Measurements from ENCODE around the gene ATMIN. TPM values are rescaled to one million over a fixed set of nuclear protein-coding genes. Genes with fewer than 3 reads are reported as not detected.

Gene ATMIN
- total and polyA plus RNA-seq, 2 of the 13 experiments (the other 11 are each of a cell fraction or from before 2014, with no cell fraction given), result 34.6 to 60.4 TPM

- TF ChIP-seq ZNF782 (CRISPR knock-in tag; IDR thresholded peaks at IDR 0.05; ENCODE audit: borderline replicate concordance), result no peak
These were observed 18.1 kb downstream of the ATMIN start (continued) for GRCh38 chr16:81053761-81054160.

DNA sequence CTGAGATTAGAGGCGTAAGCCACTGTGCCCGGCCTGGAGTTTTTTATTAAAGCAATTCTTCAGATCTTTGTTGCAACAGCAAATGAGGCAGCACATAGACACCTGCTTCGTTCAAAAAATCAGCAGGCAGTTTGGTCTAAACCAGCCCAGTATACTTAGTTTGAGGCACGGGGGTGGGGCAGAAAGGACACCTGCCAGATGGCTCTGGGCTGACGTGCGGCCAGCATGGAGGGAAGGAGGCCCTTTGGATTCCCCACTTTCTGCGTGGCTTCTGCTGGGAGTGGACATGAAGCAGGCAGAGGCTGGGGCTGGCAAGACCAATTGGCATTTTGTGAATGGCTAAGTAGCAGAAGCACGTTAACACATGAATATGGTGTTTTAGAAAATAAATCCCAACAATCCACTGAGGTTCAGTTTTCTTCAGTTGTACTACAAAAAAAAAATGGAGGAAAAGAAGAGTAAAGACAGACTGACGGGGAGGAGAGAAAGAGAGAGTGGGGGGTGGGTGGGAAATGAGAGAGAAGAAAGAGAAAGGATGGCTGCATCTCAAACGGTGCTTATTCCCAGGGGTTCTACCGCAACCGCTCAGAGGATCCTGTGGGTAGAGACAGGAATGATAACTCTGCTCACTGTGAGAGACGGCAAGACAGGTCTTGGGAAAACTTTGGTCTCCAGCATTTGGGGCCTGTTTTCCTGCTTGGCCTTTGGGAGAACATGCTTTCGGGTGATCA is 25.1 kb downstream of the ATMIN start:
- no peaks in the 10 kb centered on the region for H3K36me3 ChIP-seq (replicated peaks in 1 of 2; ENCODE audit: control insufficient read depth in 1 of 2, insufficient read depth in 2 of 2, low read length in 2 of 2)
- no peaks in the 10 kb centered on the region for H3K79me2 ChIP-seq (ENCODE audit: insufficient read depth, low read length)
- H3K27me3 ChIP-seq (ENCODE audit: control insufficient read depth in 1 of 2, insufficient read depth in 2 of 2, low read length in 2 of 2), result no peaks in the 10 kb centered on the region
- WGBS (ENCODE audit: low lambda C conversion rate), result 93% methylated on average over 14 of the region's 14 CpGs
- H3K9ac ChIP-seq (ENCODE audit: insufficient read depth, low read depth, low read length), result no peak overlapping the region
- no peak overlapping the region for H3K4me2 ChIP-seq (ENCODE audit: low read depth, low read length)
- H2AFZ ChIP-seq (ENCODE audit: low read length), result no peak overlapping the region
- H3K4me1 ChIP-seq (ENCODE audit: insufficient read depth, low read length), result no peaks in the 10 kb centered on the region
- no peak for FAIRE-seq
- in situ Hi-C loops (cut with HindIII; ENCODE audit: extremely low pct_ligation_motif_present, low pct_unique_long_range_greater_than_20kb), result no loop called here
- ChIA-PET CTCF (ENCODE audit: low intra/inter-chr PET ratio, low total read pairs) (no interaction called here), POLR2A (no interaction called here)
- ATAC-seq, result no peak
- no TSS peak for BruUV-seq (replicated peaks)
- no peak overlapping the region for H3K4me3 ChIP-seq (replicated peaks in 1 of 3; ENCODE audit: insufficient read depth in 1 of 3, low read depth in 2 of 3, low read length in 3 of 3)
- no peaks in the 10 kb centered on the region for H3K9me3 ChIP-seq (ENCODE audit: low read length)
- no peaks in the 10 kb centered on the region for H4K20me1 ChIP-seq (ENCODE audit: insufficient read depth, low read length)
- intact Hi-C loops (cut with micrococcal nuclease; ENCODE audit: unreplicated experiment), result no loop called here
- no peak overlapping the region for H3K27ac ChIP-seq (ENCODE audit: extremely low read length, insufficient read depth, low read length)
- DNase-seq (ENCODE audit: low spot score), result no peak
- TF ChIP-seq, protein P1, sequence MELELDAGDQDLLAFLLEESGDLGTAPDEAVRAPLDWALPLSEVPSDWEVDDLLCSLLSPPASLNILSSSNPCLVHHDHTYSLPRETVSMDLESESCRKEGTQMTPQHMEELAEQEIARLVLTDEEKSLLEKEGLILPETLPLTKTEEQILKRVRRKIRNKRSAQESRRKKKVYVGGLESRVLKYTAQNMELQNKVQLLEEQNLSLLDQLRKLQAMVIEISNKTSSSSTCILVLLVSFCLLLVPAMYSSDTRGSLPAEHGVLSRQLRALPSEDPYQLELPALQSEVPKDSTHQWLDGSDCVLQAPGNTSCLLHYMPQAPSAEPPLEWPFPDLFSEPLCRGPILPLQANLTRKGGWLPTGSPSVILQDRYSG (CRISPR knock-in tag; IDR thresholded peaks at IDR 0.05), result no peak
- TF ChIP-seq ZIK1 (CRISPR knock-in tag; IDR thresholded peaks at IDR 0.05; ENCODE audit: borderline replicate concordance, low read depth) (no peak), ZNF572 (CRISPR knock-in tag; IDR thresholded peaks at IDR 0.05) (no peak), SIX4 (CRISPR knock-in tag; IDR thresholded peaks at IDR 0.05) (no peak), ZSCAN5A (CRISPR knock-in tag; IDR thresholded peaks at IDR 0.05; ENCODE audit: borderline replicate concordance) (no peak), HOMEZ (CRISPR knock-in tag; IDR thresholded peaks at IDR 0.05; ENCODE audit: low read depth) (no peak), ZNF543 (CRISPR knock-in tag; IDR thresholded peaks at IDR 0.05) (no peak), EZH2 (conservative IDR thresholded peaks at IDR 0.05; ENCODE audit: low read depth, low read length) (no peak)
- TF ChIP-seq, protein P2, sequence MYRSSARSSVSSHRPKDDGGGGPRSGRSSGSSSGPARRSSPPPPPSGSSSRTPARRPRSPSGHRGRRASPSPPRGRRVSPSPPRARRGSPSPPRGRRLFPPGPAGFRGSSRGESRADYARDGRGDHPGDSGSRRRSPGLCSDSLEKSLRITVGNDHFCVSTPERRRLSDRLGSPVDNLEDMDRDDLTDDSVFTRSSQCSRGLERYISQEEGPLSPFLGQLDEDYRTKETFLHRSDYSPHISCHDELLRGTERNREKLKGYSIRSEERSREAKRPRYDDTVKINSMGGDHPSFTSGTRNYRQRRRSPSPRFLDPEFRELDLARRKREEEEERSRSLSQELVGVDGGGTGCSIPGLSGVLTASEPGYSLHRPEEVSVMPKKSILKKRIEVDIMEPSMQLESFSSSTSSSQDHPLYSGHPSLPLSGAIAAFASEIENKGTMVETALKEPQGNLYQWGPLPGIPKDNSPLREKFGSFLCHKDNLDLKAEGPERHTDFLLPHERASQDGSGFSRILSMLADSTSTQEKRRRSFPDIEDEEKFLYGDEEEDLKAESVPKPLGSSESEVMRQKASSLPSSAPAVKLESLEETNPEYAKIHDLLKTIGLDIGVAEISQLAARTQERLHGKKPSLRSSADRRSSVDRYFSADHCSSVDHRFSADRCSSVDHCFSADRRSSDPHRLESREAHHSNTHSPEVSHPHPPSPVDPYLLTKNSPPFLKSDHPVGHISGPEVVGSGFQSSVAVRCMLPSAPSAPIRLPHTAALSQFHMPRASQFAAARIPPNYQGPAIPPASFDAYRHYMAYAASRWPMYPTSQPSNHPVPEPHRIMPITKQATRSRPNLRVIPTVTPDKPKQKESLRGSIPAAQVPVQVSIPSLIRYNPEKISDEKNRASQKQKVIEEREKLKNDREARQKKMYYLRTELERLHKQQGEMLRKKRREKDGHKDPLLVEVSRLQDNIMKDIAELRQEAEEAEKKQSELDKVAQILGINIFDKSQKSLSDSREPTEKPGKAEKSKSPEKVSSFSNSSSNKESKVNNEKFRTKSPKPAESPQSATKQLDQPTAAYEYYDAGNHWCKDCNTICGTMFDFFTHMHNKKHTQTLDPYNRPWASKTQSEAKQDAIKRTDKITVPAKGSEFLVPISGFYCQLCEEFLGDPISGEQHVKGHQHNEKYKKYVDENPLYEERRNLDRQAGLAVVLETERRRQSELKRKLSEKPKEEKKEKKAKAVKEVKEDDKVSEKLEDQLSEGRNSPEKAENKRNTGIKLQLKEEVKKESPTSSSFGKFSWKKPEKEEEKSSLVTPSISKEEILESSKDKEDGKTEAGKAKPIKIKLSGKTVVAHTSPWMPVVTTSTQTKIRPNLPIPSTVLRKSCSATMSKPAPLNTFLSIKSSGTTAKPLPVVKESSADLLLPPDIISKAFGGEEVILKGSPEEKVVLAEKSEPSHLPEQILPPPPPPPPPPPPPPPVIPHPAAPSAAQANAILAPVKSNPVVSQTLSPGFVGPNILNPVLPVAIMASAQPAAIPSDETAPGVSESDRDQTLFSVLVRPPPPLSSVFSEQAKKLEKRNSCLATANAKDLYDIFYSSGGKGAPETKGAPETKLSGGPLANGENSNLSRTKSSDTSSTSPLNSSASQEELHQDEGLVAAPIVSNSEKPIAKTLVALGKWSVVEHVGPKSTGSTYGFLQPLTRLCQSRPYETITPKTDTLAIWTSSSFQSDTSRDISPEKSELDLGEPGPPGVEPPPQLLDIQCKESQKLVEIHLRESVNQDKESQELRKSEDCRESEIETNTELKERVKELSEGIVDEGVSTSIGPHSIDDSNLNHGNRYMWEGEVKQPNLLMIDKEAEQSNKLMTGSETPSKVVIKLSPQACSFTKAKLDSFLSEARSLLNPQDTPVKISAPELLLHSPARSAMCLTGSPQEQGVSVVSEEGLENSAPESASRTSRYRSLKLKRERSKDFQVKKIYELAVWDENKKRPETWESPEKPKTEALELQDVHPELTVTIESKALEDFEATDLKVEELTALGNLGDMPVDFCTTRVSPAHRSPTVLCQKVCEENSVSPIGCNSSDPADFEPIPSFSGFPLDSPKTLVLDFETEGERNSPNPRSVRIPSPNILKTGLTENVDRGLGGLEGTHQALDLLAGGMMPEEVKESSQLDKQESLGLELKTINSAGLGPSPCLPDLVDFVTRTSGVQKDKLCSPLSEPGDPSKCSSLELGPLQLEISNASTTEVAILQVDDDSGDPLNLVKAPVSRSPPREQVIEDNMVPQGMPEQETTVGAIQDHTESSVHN (CRISPR knock-in tag; IDR thresholded peaks at IDR 0.05), result no peak
